SK-N-SH (cell line): ENCODE measurements around the gene PLD4. TPM values are rescaled to one million over a fixed set of nuclear protein-coding genes. Genes with fewer than 3 reads are reported as not detected.

Source experiments
- CTCF ChIA-PET: fragments of 300-600, 350-600 bp; formaldehyde crosslinking; extraction: SDS; loops from one replicate; lab custom pipeline; 2021; lab: Yijun Ruan, JAX
- POLR2A ChIA-PET: fragments of 350-600 bp; sonication (Branson Sonifier 250); formaldehyde crosslinking; extraction: SDS; loops from one replicate; lab custom pipeline; 2020; ENCODE audit warnings: antibody characterized with exemption, inconsistent platforms; lab: Yijun Ruan, JAX
- DNase-seq: peaks from one replicate; pipeline ENCODE4 v3.0.0; 2012
- H2AFZ ChIP-seq: fragments of 200-600 bp; sonication (generic); 2 replicates; pipeline ENCODE4 v1.8.1; 2016; ENCODE audit warnings: antibody characterized with exemption, mild to moderate bottlenecking, low read depth
- H3F3A ChIP-seq: fragments of 200-600 bp; sonication (generic); replicated peaks from 2 replicates; pipeline ENCODE3; 2016; ENCODE audit warnings: antibody characterized with exemption, mild to moderate bottlenecking; ENCODE audit not compliant: insufficient read depth
- H3K27ac ChIP-seq, 2 experiments: fragments of 200-500 bp in 1 of 2; fragments of 200-600 bp in 1 of 2; sonication (Bioruptor generic) in 1 of 2; sonication (generic), shearing (Covaris generic) in 1 of 2; 2 replicates each; pipeline versions ENCODE4 v1.5.1 to v1.6.1; 2014 to 2016; ENCODE audit warnings: low read depth in 2 of 2, inconsistent platforms in 1 of 2, low read length in 1 of 2, mild to moderate bottlenecking in 1 of 2, mixed read lengths in 1 of 2
- H3K27me3 ChIP-seq: fragments of 200-600 bp; sonication (generic), shearing (Covaris generic); 2 replicates; pipeline ENCODE4 v1.6.1; 2016; ENCODE audit warnings: mixed run types; ENCODE audit not compliant: insufficient read depth
- H3K36me3 ChIP-seq, 2 experiments: fragments of 200-500 bp in 1 of 2; fragments of 200-600 bp in 1 of 2; sonication (Bioruptor generic) in 1 of 2; sonication (generic) in 1 of 2; replicated peaks in 1 of 2; 2 replicates each; pipeline versions ENCODE3 to v1.5.1; 2014 to 2016; ENCODE audit warnings: low read length in 1 of 2, mild to moderate bottlenecking in 1 of 2; ENCODE audit not compliant: insufficient read depth in 2 of 2, control insufficient read depth in 1 of 2
- H3K4me1 ChIP-seq, 2 experiments: fragments of 200-500 bp in 1 of 2; fragments of 200-600 bp in 1 of 2; sonication (Bioruptor generic) in 1 of 2; sonication (generic), shearing (Covaris generic) in 1 of 2; 2 replicates each; pipeline versions ENCODE4 v1.5.1 to v1.6.1; 2014 to 2016; ENCODE audit warnings: low read depth in 1 of 2, low read length in 1 of 2, mixed run types in 1 of 2; ENCODE audit not compliant: insufficient read depth in 2 of 2, control insufficient read depth in 1 of 2
- H3K4me2 ChIP-seq: fragments of 200-600 bp; sonication (generic), shearing (Covaris generic); 2 replicates; pipeline ENCODE4 v1.6.1; 2017; ENCODE audit warnings: mixed run types
- H3K4me3 ChIP-seq, 2 experiments: fragments of 200-500 bp in 1 of 2; fragments of 200-600 bp in 1 of 2; sonication (Bioruptor generic) in 1 of 2; sonication (generic), shearing (Covaris generic) in 1 of 2; 2 replicates each; pipeline versions ENCODE4 v1.5.1 to v1.8.1; 2014 to 2016; ENCODE audit warnings: low read depth in 2 of 2, inconsistent platforms in 1 of 2, low read length in 1 of 2, mild to moderate bottlenecking in 1 of 2, mixed read lengths in 1 of 2, moderate library complexity in 1 of 2
- H3K79me2 ChIP-seq: fragments of 200-600 bp; sonication (generic); 2 replicates; pipeline ENCODE4 v1.8.1; 2017; ENCODE audit warnings: mild to moderate bottlenecking; ENCODE audit not compliant: insufficient read depth
- H3K9ac ChIP-seq: fragments of 200-600 bp; sonication (generic); 2 replicates; pipeline ENCODE4 v1.6.1; 2017; ENCODE audit warnings: mixed run types
- H3K9me2 ChIP-seq: fragments of 200-600 bp; sonication (generic); 2 replicates; pipeline ENCODE4 v1.6.1; 2017; ENCODE audit warnings: mixed run types
- H3K9me3 ChIP-seq: fragments of 200-600 bp; sonication (generic); 2 replicates; pipeline ENCODE4 v1.6.1; 2017; ENCODE audit warnings: mixed run types, mild to moderate bottlenecking, moderate library complexity
- H4K20me1 ChIP-seq: fragments of 200-600 bp; sonication (generic); 2 replicates; pipeline ENCODE4 v1.6.1; 2017; ENCODE audit warnings: mild to moderate bottlenecking, mixed run types; ENCODE audit not compliant: insufficient read depth
- CHD2 ChIP-seq: fragments of 150-350 bp; IDR thresholded peaks from 2 replicates; pipeline ENCODE4 v1.6.1; 2018; ENCODE audit warnings: low read length; ENCODE audit not compliant: partially characterized antibody
- CTCF ChIP-seq: fragments of 200-600 bp; sonication (generic); IDR thresholded peaks from 2 replicates; pipeline ENCODE4 v1.6.1; 2017; ENCODE audit warnings: antibody characterized with exemption, mild to moderate bottlenecking, moderate library complexity
- ELF1 ChIP-seq: IDR thresholded peaks from 2 replicates; pipeline ENCODE4 v1.4.0; 2012
- FOSL2 ChIP-seq: IDR thresholded peaks from 2 replicates; pipeline ENCODE4 v1.4.0; 2012; ENCODE audit warnings: low read depth, mild to moderate bottlenecking, moderate library complexity, borderline replicate concordance
- FOXM1 ChIP-seq: IDR thresholded peaks from 2 replicates; pipeline ENCODE4 v1.4.0; 2012; ENCODE audit warnings: low read depth, mild to moderate bottlenecking
- GATA2 ChIP-seq: sonication (generic); formaldehyde crosslinking; IDR thresholded peaks from 2 replicates; pipeline ENCODE4 v1.5.0; 2020; ENCODE audit warnings: mild to moderate bottlenecking, missing genetic modification reagents
- IRF3 ChIP-seq: fragments of 150-350 bp; IDR thresholded peaks from 2 replicates; pipeline ENCODE4 v1.6.1; 2016; ENCODE audit warnings: mild to moderate bottlenecking, low read depth, low read length
- MEF2A ChIP-seq: IDR thresholded peaks from 2 replicates; pipeline ENCODE4 v1.4.0; 2012; ENCODE audit warnings: low read depth, borderline replicate concordance
- NFIC ChIP-seq: IDR thresholded peaks from 2 replicates; pipeline ENCODE4 v1.4.0; 2012; ENCODE audit warnings: borderline replicate concordance
- NRF1 ChIP-seq: IDR thresholded peaks from 2 replicates; pipeline ENCODE4 v1.6.1; 2012; ENCODE audit warnings: low read depth, mild to moderate bottlenecking, low read length
- RAD21 ChIP-seq: IDR thresholded peaks from 2 replicates; pipeline ENCODE4 v1.6.1; 2012; ENCODE audit warnings: mild to moderate bottlenecking, low read length
- RXRA ChIP-seq: IDR thresholded peaks from 2 replicates; pipeline ENCODE4 v1.4.0; 2012; ENCODE audit warnings: low read depth, mild to moderate bottlenecking, borderline replicate concordance
- SIN3A ChIP-seq: IDR thresholded peaks from 2 replicates; pipeline ENCODE4 v1.6.1; 2012; ENCODE audit warnings: low read depth, mild to moderate bottlenecking, low read length, moderate library complexity, borderline replicate concordance
- TAF1 ChIP-seq: IDR thresholded peaks from 2 replicates; pipeline ENCODE4 v1.6.1; 2012; ENCODE audit warnings: low read depth, mild to moderate bottlenecking, low read length, moderate library complexity, borderline replicate concordance
- TCF12 ChIP-seq: IDR thresholded peaks from 2 replicates; pipeline ENCODE4 v1.4.0; 2012
- TEAD4 ChIP-seq: IDR thresholded peaks from 2 replicates; pipeline ENCODE4 v1.4.0; 2012; ENCODE audit warnings: mild to moderate bottlenecking, borderline replicate concordance; ENCODE audit not compliant: insufficient read depth
- USF2 ChIP-seq: fragments of 150-350 bp; IDR thresholded peaks from 2 replicates; pipeline ENCODE4 v1.6.1; 2017; ENCODE audit warnings: antibody characterized with exemption, low read length, low read depth, borderline replicate concordance
- YY1 ChIP-seq: IDR thresholded peaks from 2 replicates; pipeline ENCODE4 v1.4.0; 2012; ENCODE audit warnings: low read depth, mild to moderate bottlenecking
- ZBTB33 ChIP-seq: IDR thresholded peaks from 2 replicates; pipeline ENCODE4 v1.4.0; 2012; ENCODE audit warnings: low read depth, borderline replicate concordance
- WGBS: methylation state at CpG from one replicate; pipeline ENCODE4 v1.1.6; 2017; ENCODE audit warnings: low lambda C conversion rate; 5-methylcytosine and 5-hydroxymethylcytosine counted together
- polyA plus RNA-seq, 3 experiments: library from polyadenylated mRNA; depleted of rRNA; stranded (reverse); fragments of >200 nt; gene quantifications; 2 replicates each; pipeline ENCODE4 v1.2.3, GENCODE V29; 2012

PLD4 gene
- polyA plus RNA-seq, 1 of the 3 experiments (the other 2 are of a cell fraction), result 0.02 TPM

GRCh38 chr14:104936361-104937155 is 11.9 kb downstream of the PLD4 start:
- Histone ChIP-seq H3K4me3 (no peak overlapping the region), H2AFZ (no peak overlapping the region), H3F3A (peaks cover 3% of the 10 kb centered on the region), H3K27me3 (no peaks in the 10 kb centered on the region), H3K4me2 (no peak overlapping the region), H3K9me2 (no peaks in the 10 kb centered on the region), H3K4me1 (peaks cover 0 to 5% of the 10 kb centered on the region in 2 experiments; a peak in 1 of 4 replicates), H3K79me2 (no peaks in the 10 kb centered on the region), H4K20me1 (no peaks in the 10 kb centered on the region)
- 78% methylated on average over 9 of the region's 10 CpGs for WGBS
- POLR2A ChIA-PET, result no interaction called here
- TF ChIP-seq TCF12 (no peak), YY1 (no peak), TEAD4 (no peak), CHD2 (no peak), RAD21 (no peak), NFIC (no peak), IRF3 (no peak), GATA2 (no peak), MEF2A (no peak), SIN3A (no peak)
- TF ChIP-seq, all 33 proteins: peak for 0
- CTCF ChIA-PET, result interaction anchor here (1.2 to 1.9 kb wide), 4 partner anchors 9 to 109 kb away, joined by 3 to 9 read pairs (median 5); no protein-coding TSS in a partner anchor
- no peak overlapping the region for H3K9ac ChIP-seq
- H3K27ac ChIP-seq, result no peak overlapping the region
- H3K9me3 ChIP-seq, result no peaks in the 10 kb centered on the region
- H3K36me3 ChIP-seq, result peaks cover 7 to 18% of the 10 kb centered on the region in 2 experiments
- no peak for DNase-seq

GRCh38 chr14:104937161-104937560 is 12.5 kb downstream of the PLD4 start:
- WGBS, result 63% methylated on average over 3 of the region's 4 CpGs

More at GRCh38 chr14:104937161-104937560, 12.5 kb downstream of the PLD4 start:
- peaks cover 7 to 23% of the 10 kb centered on the region in 2 experiments for H3K36me3 ChIP-seq
- no peak overlapping the region for H3K27ac ChIP-seq
- peaks cover 3% of the 10 kb centered on the region for H3F3A ChIP-seq
- H3K9me2 ChIP-seq, result no peaks in the 10 kb centered on the region
- no peaks in the 10 kb centered on the region for H3K9me3 ChIP-seq
- no peak overlapping the region for H3K4me2 ChIP-seq
- H3K79me2 ChIP-seq, result no peaks in the 10 kb centered on the region
- H2AFZ ChIP-seq, result no peak overlapping the region
- peaks cover 0 to 5% of the 10 kb centered on the region in 2 experiments; a peak in 1 of 4 replicates for H3K4me1 ChIP-seq
- no peak overlapping the region for H3K4me3 ChIP-seq
- no peak overlapping the region for H3K9ac ChIP-seq
- CTCF ChIA-PET, result interaction anchor here (0.6 to 1.9 kb wide), 5 partner anchors 8 to 214 kb away, joined by 3 to 9 read pairs (median 3); no protein-coding TSS in a partner anchor
- no peaks in the 10 kb centered on the region for H4K20me1 ChIP-seq
- H3K27me3 ChIP-seq, result no peaks in the 10 kb centered on the region
- DNase-seq, result no peak
- TF ChIP-seq ZBTB33 (no peak), NFIC (no peak), MEF2A (no peak), FOSL2 (no peak), RXRA (no peak), CTCF (no peak), USF2 (no peak), TCF12 (no peak), SIN3A (no peak), TAF1 (no peak), TEAD4 (no peak), NRF1 (no peak), ELF1 (no peak), FOXM1 (no peak)
- POLR2A ChIA-PET, result no interaction called here
